Spleen (tissue), 7 donors: ENCODE results near the gene AMN.

Experiments
- CTCF ChIP-seq, 11 experiments: fragments of 200-600 bp in 7 of 11; fragments of 450-650 bp in 4 of 11; sonication (generic) in 4 of 11; IDR thresholded peaks in 8 of 11; conservative IDR thresholded peaks in 3 of 11; 1 replicate in 7 of 11; 2 replicates in 4 of 11; pipeline versions ENCODE4 v1.4.0 to v1.8.0; 2016 to 2021; ENCODE audit warnings: antibody characterized with exemption in 11 of 11, inconsistent platforms in 4 of 11, mild to moderate bottlenecking in 1 of 11
- POLR2A ChIP-seq, 3 donors: fragments of 450-650 bp; IDR thresholded peaks; one replicate each; pipeline ENCODE4 v1.5.1; 2017; ENCODE audit warnings: antibody characterized with exemption in 3 of 3, mild to moderate bottlenecking in 1 of 3
- donor health status: DM: no; HTN: no; CAD: no; lungs with moderate emphysema.
- donor health status: DM: no; HTN: no; CAD: no.
- donor health status: DM: no; HTN: no; CAD: no.

- no peak for TF ChIP-seq POLR2A (IDR thresholded peaks at IDR 0.05)
- TF ChIP-seq CTCF (IDR thresholded peaks at IDR 0.05 in 8 of 11, conservative IDR thresholded peaks at IDR 0.05 in 3 of 11), result no peak
Measured at GRCh38 chr14:102922490-102923200, at the start of gene AMN.
